Lung (tissue), 12 donors: ENCODE measurements around the gene MAS1L. TPM values are rescaled to one million over a fixed set of nuclear protein-coding genes. Genes with fewer than 3 reads are reported as not detected.

Source experiments
- ATAC-seq: fragments of 200-7000 bp; cut with Tn5 transposase; one replicate; pipeline ENCODE4 v1.9.1; 2020; ENCODE audit warnings: moderate number of reproducible peaks; ENCODE audit not compliant: insufficient read depth, low FRiP score
- DNase-seq, 3 donors: peaks; one replicate each; pipeline ENCODE4 v3.0.0-alpha.2; 2013 to 2017
- H3K27ac ChIP-seq, 2 donors: one replicate each; pipeline ENCODE4 v1.5.1; 2013; ENCODE audit warnings: mild to moderate bottlenecking in 2 of 2, moderate library complexity in 2 of 2, control low read depth in 1 of 2, inconsistent platforms in 1 of 2, low read depth in 1 of 2, low read length in 1 of 2
- H3K27me3 ChIP-seq, 3 donors: one replicate each; pipeline ENCODE4 v1.5.1; 2013; ENCODE audit warnings: low read length in 2 of 3; ENCODE audit not compliant: control insufficient read depth in 3 of 3, insufficient read depth in 3 of 3
- H3K36me3 ChIP-seq, 4 donors: one replicate each; pipeline ENCODE4 v1.5.1; 2013; ENCODE audit warnings: low read length in 4 of 4, mild to moderate bottlenecking in 1 of 4, moderate library complexity in 1 of 4; ENCODE audit not compliant: control insufficient read depth in 4 of 4, insufficient read depth in 4 of 4
- H3K4me1 ChIP-seq, 5 donors: one replicate each; pipeline ENCODE4 v1.5.1; 2013; ENCODE audit warnings: low read length in 5 of 5, mild to moderate bottlenecking in 2 of 5, moderate library complexity in 1 of 5; ENCODE audit not compliant: control insufficient read depth in 5 of 5, insufficient read depth in 5 of 5
- H3K4me3 ChIP-seq: one replicate; pipeline ENCODE4 v1.5.1; 2013; ENCODE audit warnings: mild to moderate bottlenecking, control low read depth, moderate library complexity
- H3K9ac ChIP-seq, 2 donors: one replicate each; pipeline ENCODE4 v1.5.1; 2013; ENCODE audit warnings: low read length in 2 of 2, control low read depth in 1 of 2; ENCODE audit not compliant: insufficient read depth in 1 of 2
- H3K9me3 ChIP-seq, 4 donors: one replicate each; pipeline ENCODE4 v1.5.1; 2013; ENCODE audit warnings: low read length in 3 of 4, mild to moderate bottlenecking in 1 of 4, moderate library complexity in 1 of 4; ENCODE audit not compliant: control insufficient read depth in 4 of 4, insufficient read depth in 3 of 4
- WGBS, 2 donors: extraction: QIAGEN DNeasy Blood & Tissue Kit; methylation state at CpG; one replicate each; pipeline ENCODE4 v1.1.7; 2013; 5-methylcytosine and 5-hydroxymethylcytosine counted together
- polyA plus RNA-seq, 2 donors: library from polyadenylated mRNA; stranded (reverse); fragments of 200-250 nt; gene quantifications; one replicate each; pipeline ENCODE4 v1.2.1, GENCODE V29; 2013
- total RNA-seq, 2 donors: library from RNA; depleted of rRNA in 1 of 2; stranded (reverse); fragments of >200 nt in 1 of 2; gene quantifications; one replicate each; pipeline ENCODE4 v1.2.1, GENCODE V29; 2014 to 2021
- TF ChIP-seq, protein P1 (sequence below): IDR thresholded peaks from 2 replicates; pipeline ENCODE4 v1.5.1; 2012; ENCODE audit warnings: mild to moderate bottlenecking; ENCODE audit errors: control extremely low read depth, extremely low read depth
- donor health status: control.
- donor health status: control.
- donor health status: Bipolar disorder and iron deficiency.
- donor health status: healthy.
- donor health status: DM: yes; HTN: yes; CAD: no.

The MAS1L gene
- total and polyA plus RNA-seq, 4 donors, result not detected

DNA sequence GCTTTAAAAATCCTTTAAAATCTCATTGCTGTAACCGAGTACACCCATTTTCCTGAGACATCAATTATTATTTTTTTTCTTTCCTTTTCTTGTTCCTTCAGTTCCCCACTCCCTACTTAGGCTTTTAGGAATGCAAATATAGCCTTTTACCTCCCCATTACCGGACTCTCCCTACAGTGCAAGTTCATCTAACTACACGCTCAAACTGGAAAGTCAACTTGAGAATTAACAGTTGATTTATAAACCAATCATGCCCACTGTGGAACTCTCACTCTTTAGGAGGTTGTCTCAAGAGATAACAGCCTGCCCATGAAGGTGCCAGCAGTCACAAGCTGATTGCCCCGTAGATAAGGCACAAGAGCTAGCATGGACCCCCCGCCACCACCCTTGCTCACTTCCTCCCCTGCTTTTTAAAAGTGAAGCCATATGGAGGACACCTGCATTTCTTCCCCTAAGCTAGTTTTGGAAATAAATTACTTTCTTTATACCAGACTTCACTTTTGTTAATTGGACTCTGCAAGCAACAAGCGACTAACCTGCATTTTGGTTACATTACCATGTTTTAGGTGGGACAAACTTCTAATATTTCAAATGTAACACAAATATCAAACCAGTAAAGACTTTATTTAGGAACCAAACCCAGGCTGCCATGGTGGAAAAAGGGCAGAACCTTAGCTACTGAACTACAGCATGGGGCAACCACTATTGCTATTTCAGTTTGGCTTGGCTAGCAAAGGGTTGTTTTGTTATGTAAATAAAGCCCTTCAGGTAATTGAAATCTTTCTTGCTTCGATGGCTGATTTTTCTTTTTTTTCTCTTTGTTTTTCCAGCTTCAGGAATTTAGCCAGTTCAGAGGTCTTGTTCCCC lies 36.9 kb upstream of the MAS1L start:
- peaks cover 0 to under 1% (median 0%) of the 10 kb centered on the region in 4 donors for H3K9me3 ChIP-seq
- no peak overlapping the region for H3K4me3 ChIP-seq
- H3K36me3 ChIP-seq, result no peaks in the 10 kb centered on the region
- ATAC-seq (no peak), DNase-seq (peak in 1 of 3 donors; percentile 17)
- H3K27ac ChIP-seq, result no peak overlapping the region
- TF ChIP-seq, protein P1, sequence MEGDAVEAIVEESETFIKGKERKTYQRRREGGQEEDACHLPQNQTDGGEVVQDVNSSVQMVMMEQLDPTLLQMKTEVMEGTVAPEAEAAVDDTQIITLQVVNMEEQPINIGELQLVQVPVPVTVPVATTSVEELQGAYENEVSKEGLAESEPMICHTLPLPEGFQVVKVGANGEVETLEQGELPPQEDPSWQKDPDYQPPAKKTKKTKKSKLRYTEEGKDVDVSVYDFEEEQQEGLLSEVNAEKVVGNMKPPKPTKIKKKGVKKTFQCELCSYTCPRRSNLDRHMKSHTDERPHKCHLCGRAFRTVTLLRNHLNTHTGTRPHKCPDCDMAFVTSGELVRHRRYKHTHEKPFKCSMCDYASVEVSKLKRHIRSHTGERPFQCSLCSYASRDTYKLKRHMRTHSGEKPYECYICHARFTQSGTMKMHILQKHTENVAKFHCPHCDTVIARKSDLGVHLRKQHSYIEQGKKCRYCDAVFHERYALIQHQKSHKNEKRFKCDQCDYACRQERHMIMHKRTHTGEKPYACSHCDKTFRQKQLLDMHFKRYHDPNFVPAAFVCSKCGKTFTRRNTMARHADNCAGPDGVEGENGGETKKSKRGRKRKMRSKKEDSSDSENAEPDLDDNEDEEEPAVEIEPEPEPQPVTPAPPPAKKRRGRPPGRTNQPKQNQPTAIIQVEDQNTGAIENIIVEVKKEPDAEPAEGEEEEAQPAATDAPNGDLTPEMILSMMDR, result no peak
- no peak overlapping the region for H3K9ac ChIP-seq
- WGBS, 2 donors, result 41 to 54% methylated on average over 7 of the region's 7 CpGs
- H3K27me3 ChIP-seq, result no peaks in the 10 kb centered on the region
- no peaks in the 10 kb centered on the region for H3K4me1 ChIP-seq

DNA sequence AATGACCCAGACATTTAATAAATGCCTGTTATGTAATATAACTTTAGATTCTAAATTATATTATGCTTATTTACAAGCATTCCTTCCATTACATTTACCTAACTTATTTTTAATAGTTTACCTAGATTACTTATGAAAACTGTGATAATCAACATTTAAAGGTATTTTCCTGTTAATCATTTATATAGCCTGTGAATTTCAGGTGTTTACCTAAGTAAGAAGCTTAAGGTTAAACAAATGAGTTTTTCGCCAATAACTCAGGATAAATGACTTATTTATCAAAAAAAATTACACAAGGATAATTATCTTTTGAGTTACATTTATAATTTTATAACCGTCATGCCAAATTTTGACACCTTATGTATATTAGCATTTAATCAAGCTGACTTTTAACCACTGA lies 36.3 kb upstream of the MAS1L start:
- 64 to 84% methylated on average over 2 of the region's 2 CpGs for WGBS, 2 donors
- no peak overlapping the region for H3K4me3 ChIP-seq
- ATAC-seq (no peak), DNase-seq (no peak)
- H3K36me3 ChIP-seq, result no peaks in the 10 kb centered on the region
- H3K27me3 ChIP-seq, result no peaks in the 10 kb centered on the region
- H3K9me3 ChIP-seq, result peaks cover 0 to 2% (median 0%) of the 10 kb centered on the region in 4 donors
- H3K4me1 ChIP-seq, result no peaks in the 10 kb centered on the region
- H3K9ac ChIP-seq, result no peak overlapping the region
- H3K27ac ChIP-seq, result no peak overlapping the region
- TF ChIP-seq, protein P1, result no peak

DNA sequence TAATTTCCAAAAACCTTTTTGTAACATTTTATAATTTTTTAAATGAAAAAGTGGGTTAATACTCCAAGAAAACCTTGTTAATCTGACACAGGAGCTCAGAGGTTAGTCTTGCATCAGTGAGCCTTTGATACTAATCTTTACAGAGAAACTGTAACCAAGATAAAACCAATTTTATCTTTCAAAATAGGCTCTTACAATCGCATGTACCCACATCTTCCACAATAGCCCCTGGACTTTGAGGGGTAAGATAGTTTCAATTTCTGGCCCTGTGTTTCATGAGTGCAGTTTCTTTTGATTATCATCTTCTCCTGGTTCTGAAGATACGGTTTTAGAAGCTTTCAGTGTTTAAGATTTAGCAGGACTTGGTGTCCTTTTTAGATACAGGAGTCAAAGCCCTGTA lies 34.5 kb upstream of the MAS1L start:
- Histone ChIP-seq H3K36me3 (no peaks in the 10 kb centered on the region), H3K27ac (no peak overlapping the region), H3K27me3 (no peaks in the 10 kb centered on the region), H3K9ac (no peak overlapping the region), H3K4me3 (no peak overlapping the region), H3K4me1 (no peaks in the 10 kb centered on the region), H3K9me3 (peaks cover 0 to 4% (median 0%) of the 10 kb centered on the region in 4 donors)
- WGBS, 2 donors, result 64 to 76% methylated on average over 2 of the region's 2 CpGs
- DNase-seq (no peak), ATAC-seq (no peak)
- TF ChIP-seq, protein P1, result no peak
